ENCODE results near the gene LARP7. TPM values are rescaled to one million over a fixed set of nuclear protein-coding genes. Genes with fewer than 3 reads are reported as not detected.

The LARP7 gene
- total RNA-seq, 1 donor from 2014 or later, result 48.5 TPM

Other genes with a start within 250 kb of the LARP7 start
- 0.16 and 0.17 TPM in 2 replicates for gene NEUROG2, start 121.0 kb upstream of the LARP7 start, total RNA-seq
- 32.4 and 37.0 TPM in 2 replicates for gene ZGRF1, start 234 bp upstream of the LARP7 start, total RNA-seq